ENCODE measurements around the gene GPM6B. TPM values are rescaled to one million over a fixed set of nuclear protein-coding genes. Genes with fewer than 3 reads are reported as not detected.

The GPM6B gene
- total RNA-seq: 3.6 TPM

GRCh38 chrX:13816643-13817627 is at the start of gene GPM6B:
Gene GPM6B, minus strand, starts transcription at chrX:13817093. Its CDS starts 189 bp downstream, at chrX:13816904.
- ATAC-seq: no peak

- no peak for ATAC-seq
These were observed 47.4 kb upstream of the GPM6B start for GRCh38 chrX:13864264-13864663.

- ATAC-seq: no peak
These were observed 46.4 kb upstream of the GPM6B start for GRCh38 chrX:13863324-13863723.

- no peak for ATAC-seq
These were observed 42.8 kb upstream of the GPM6B start for GRCh38 chrX:13859724-13860123.

- ATAC-seq: peak; percentile 81
These were observed 40.9 kb upstream of the GPM6B start for GRCh38 chrX:13857804-13858203.

GRCh38 chrX:13855689-13856450 is 39.0 kb upstream of the GPM6B start:
- ATAC-seq: no peak

GRCh38 chrX:13854003-13854402 is 37.1 kb upstream of the GPM6B start:
- no peak for ATAC-seq

GRCh38 chrX:13852001-13852695 is 35.3 kb upstream of the GPM6B start:
- no peak for ATAC-seq

GRCh38 chrX:13845721-13846378 is 29.0 kb upstream of the GPM6B start:
- no peak for ATAC-seq

- ATAC-seq: no peak
These were observed 26.3 kb upstream of the GPM6B start for GRCh38 chrX:13843150-13843721.

GRCh38 chrX:13840121-13840520 is 23.2 kb upstream of the GPM6B start:
- ATAC-seq: no peak

GRCh38 chrX:13837290-13837745 is 20.4 kb upstream of the GPM6B start:
- no peak for ATAC-seq

GRCh38 chrX:13836575-13836974 is 19.7 kb upstream of the GPM6B start:
- ATAC-seq: no peak

GRCh38 chrX:13835825-13836224 is 18.9 kb upstream of the GPM6B start:
- ATAC-seq: no peak

GRCh38 chrX:13834355-13834754 is 17.5 kb upstream of the GPM6B start:
- ATAC-seq: no peak

GRCh38 chrX:13829983-13830382 is 13.1 kb upstream of the GPM6B start:
- no peak for ATAC-seq

- ATAC-seq: peak; percentile 5
These were observed 11.5 kb upstream of the GPM6B start for GRCh38 chrX:13828392-13828791.

- peak; percentile 91 for ATAC-seq
These were observed 10.6 kb upstream of the GPM6B start for GRCh38 chrX:13827298-13828090.

- ATAC-seq: no peak
These were observed 9.9 kb upstream of the GPM6B start for GRCh38 chrX:13826770-13827169.

GRCh38 chrX:13825178-13825762 is 8.4 kb upstream of the GPM6B start:
- ATAC-seq: no peak

- ATAC-seq: no peak
These were observed 7.9 kb upstream of the GPM6B start for GRCh38 chrX:13824746-13825145.
